HG03175 (cell line): ENCODE measurements around the gene POFUT2.

Source experiments
- ATAC-seq: cut with Tn5 transposase; IDR thresholded peaks from one replicate; pipeline ENCODE4 v1.9.1; 2021; ENCODE audit warnings: mild to moderate bottlenecking, moderate library complexity; ENCODE audit not compliant: unreplicated experiment

The POFUT2 gene

GRCh38 chr21:45226540-45227326, 61.0 kb downstream of the POFUT2 start:
- no peak for ATAC-seq

DNA sequence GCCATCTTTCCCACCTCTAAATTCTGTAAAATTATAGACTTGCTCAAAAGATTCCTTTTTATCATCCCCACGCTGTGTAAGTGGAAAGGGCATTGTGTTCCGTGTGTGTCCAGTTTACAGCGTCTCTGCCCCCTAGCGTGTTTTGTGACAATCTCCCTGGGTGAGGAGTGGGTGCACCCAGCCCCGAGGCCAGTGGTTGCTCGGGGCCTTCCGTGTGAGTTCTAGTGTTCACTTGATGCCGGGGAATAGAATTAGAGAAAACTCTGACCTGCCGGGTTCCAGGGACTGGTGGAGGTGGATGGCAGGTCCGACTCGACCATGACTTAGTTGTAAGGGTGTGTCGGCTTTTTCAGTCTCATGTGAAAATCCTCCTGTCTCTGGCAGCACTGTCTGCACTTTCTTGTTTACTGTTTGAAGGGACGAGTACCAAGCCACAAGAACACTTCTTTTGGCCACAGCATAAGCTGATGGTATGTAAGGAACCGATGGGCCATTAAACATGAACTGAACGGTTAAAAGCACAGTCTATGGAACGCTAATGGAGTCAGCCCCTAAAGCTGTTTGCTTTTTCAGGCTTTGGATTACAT, 61.9 kb downstream of the POFUT2 start:
- no peak for ATAC-seq

DNA sequence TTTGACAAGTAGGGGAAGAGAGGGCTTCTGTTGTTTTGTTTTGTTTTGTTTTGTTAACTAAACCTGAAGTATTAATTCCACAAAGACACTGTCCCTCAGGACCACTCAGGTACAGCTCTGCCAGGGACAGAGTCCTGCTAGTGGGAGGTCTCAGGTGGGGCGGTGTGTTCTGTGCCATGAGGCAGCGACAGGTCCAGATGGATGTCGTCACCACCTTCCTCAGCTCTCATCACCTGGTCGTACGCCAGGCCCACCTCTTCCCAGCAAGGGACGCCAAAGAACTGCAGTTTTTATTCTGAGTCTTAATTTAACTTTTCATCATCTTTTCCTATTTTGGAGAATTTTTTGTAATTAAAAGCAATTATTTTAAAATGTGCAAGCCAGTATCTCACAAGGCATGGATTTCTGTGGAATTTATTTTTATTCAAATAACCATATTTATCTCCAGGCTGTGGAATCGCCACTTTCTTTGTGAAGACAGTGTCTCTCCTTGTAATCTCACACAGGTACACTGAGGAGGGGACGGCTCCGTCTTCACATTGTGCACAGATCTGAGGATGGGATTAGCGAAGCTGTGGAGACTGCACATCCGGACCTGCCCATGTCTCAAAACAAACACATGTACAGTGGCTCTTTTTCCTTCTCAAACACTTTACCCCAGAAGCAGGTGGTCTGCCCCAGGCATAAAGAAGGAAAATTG, 62.5 kb downstream of the POFUT2 start:
- no peak for ATAC-seq

GRCh38 chr21:45224189-45224938, 63.3 kb downstream of the POFUT2 start:
- no peak for ATAC-seq

- ATAC-seq: no peak
Observed at GRCh38 chr21:45223236-45224185, 64.2 kb downstream of the POFUT2 start.

DNA sequence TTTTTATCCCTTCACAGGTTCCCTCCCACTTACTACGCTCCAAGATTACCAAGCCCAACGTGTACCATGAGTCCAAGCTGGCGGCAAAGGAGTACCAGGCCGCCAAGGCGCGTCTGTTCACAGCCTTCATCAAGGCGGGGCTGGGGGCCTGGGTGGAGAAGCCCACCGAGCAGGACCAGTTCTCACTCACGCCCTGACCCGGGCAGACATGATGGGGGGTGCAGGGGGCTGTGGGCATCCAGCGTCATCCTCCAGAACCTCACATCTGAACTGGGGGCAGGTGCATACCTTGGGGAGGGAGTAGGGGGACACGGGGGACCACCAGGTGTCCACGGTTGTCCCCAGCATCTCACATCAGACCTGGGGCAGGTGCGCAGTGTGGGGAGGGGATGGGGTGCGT, 65.7 kb downstream of the POFUT2 start:
- ATAC-seq: no peak

DNA sequence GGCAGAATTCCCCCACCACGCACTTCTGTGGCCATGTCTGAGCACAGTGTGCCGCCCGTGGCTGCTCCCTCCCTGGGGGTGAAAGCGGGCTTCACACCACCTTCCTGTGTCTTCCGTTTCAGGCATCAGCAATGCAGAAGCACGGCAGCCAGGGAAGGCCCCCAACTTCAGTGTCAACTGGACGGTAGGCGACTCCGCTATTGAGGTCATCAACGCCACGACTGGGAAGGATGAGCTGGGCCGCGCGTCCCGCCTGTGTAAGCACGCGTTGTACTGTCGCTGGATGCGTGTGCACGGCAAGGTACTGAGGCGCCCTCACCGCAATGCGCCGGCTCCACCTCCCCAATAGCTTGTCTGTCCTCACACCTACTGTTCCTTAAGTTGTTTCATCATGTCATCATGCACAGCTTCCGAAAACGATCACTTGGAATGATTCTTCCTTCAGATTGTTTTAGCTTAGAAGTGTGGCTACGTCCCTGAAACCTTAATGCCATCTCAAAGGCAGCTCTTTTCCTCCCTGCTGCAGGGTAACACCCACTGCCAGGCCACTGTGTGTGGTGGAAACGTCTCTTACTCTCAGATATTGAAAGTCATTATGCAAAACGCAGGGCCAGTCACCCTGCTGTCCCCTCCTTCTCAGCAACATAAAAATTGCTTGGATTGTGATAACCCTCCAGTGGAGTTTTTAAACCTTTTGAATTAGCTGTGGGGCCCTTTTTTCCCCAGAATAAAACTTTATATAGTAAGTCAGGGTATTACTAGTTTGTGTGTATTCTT, 66.8 kb downstream of the POFUT2 start:
- ATAC-seq: no peak

GRCh38 chr21:45220071-45220481, 67.6 kb downstream of the POFUT2 start:
- ATAC-seq: no peak

- ATAC-seq: no peak
Observed at GRCh38 chr21:45219517-45219916, 68.2 kb downstream of the POFUT2 start.

DNA sequence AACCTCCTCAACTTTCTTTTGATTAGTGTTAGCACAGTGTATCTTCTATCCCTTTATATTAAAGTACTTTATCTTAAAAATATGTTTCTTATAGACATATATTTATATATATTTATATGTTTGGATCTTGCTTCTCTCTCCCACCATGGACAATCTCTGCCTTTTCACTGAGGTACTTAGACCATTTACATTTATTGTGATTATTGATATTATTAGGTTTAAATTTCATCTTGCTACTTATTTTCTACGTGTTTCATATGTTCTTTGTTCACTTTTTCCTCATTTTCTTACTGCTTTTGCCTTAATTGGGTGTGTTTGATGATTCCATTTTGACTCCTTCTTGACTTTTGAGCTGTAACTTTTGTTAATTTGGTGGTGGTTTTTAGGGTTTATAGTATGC, 70.7 kb downstream of the POFUT2 start:
- ATAC-seq: no peak

DNA sequence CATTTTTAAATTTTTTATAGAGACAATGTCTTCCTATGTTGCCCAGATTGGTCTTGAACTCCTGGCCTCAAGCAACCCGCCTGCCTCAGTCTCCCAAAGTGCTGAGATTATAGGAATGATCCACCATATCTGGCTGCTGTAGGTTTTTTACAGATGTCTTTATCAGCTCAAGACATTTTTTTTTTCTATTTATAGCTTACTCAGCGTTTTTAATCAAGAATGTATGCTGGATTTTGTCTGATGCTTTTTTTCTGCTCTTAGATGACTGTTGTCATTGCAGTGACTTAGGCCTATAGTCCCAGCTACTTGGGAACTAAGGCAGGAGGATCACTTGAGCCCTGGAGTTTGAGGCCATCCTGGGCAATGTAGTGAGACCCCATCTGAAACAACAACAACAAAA, 72.5 kb downstream of the POFUT2 start:
- no peak for ATAC-seq
